CD4-positive, alpha-beta T cell (primary cell): Measurements from ENCODE around the gene CBFA2T3. TPM values are rescaled to one million over a fixed set of nuclear protein-coding genes. Genes with fewer than 3 reads are reported as not detected.

ENCODE experiments used
- ATAC-seq: fragments of 200-7000 bp; cut with Tn5 transposase; one replicate; pipeline ENCODE4 v1.10.0; 2022; ENCODE audit warnings: mild to moderate bottlenecking; ENCODE audit not compliant: poor library complexity
- CTCF ChIA-PET: fragments of 350-600 bp; sonication (Branson Sonifier 250); formaldehyde crosslinking; loops from one replicate; lab custom pipeline; 2021; ENCODE audit warnings: antibody characterized with exemption, inconsistent platforms; lab: Charles Lee
- POLR2A ChIA-PET: fragments of 350-600 bp; sonication (Branson Sonifier 250); formaldehyde crosslinking; loops from one replicate; lab custom pipeline; 2021; ENCODE audit warnings: antibody characterized with exemption, inconsistent platforms; lab: Charles Lee
- DNase-seq, 14 experiments: peaks; one replicate each; pipeline ENCODE4 v3.0.0-alpha.2; 2013 to 2020; ENCODE audit warnings: mixed read lengths in 2 of 14
- H3K27ac ChIP-seq, 2 donors: one replicate each; pipeline versions ENCODE4 v1.5.1 to v1.7.0; 2013; ENCODE audit warnings: low read length in 2 of 2, low read depth in 1 of 2, mild to moderate bottlenecking in 1 of 2
- H3K27me3 ChIP-seq, 2 experiments: 1 replicate in 1 of 2; 2 replicates in 1 of 2; pipeline versions ENCODE4 v1.6.1 to v1.7.0; 2013; ENCODE audit warnings: low read length in 2 of 2, control low read depth in 1 of 2, mild to moderate bottlenecking in 1 of 2, moderate library complexity in 1 of 2; ENCODE audit not compliant: insufficient read depth in 2 of 2, control insufficient read depth in 1 of 2
- H3K36me3 ChIP-seq: one replicate; pipeline ENCODE4 v1.6.1; 2013; ENCODE audit warnings: low read length, control low read depth; ENCODE audit not compliant: insufficient read depth
- H3K4me1 ChIP-seq: one replicate; pipeline ENCODE4 v1.6.1; 2013; ENCODE audit warnings: low read length, control low read depth; ENCODE audit not compliant: insufficient read depth
- H3K4me3 ChIP-seq: one replicate; pipeline ENCODE4 v1.5.1; 2013; ENCODE audit warnings: mild to moderate bottlenecking, low read length, moderate library complexity
- H3K9me3 ChIP-seq, 2 experiments: 1 replicate in 1 of 2; 2 replicates in 1 of 2; pipeline versions ENCODE4 v1.6.1 to v1.7.0; 2013; ENCODE audit warnings: low read length in 2 of 2, mild to moderate bottlenecking in 2 of 2, control low read depth in 1 of 2, moderate library complexity in 1 of 2; ENCODE audit not compliant: control insufficient read depth in 1 of 2, insufficient read depth in 1 of 2
- H3K27ac Mint-ChIP-seq: one replicate; pipeline ENCODE4 v1.8.0; 2020; ENCODE audit warnings: mixed read lengths
- H3K27me3 Mint-ChIP-seq: one replicate; pipeline ENCODE4 v1.8.0; 2021; ENCODE audit warnings: mixed read lengths
- H3K36me3 Mint-ChIP-seq: one replicate; pipeline ENCODE4 v1.8.0; 2021; ENCODE audit warnings: low read depth, mixed read lengths
- H3K4me1 Mint-ChIP-seq: one replicate; pipeline ENCODE4 v1.8.0; 2021; ENCODE audit warnings: low read depth, mixed read lengths
- H3K4me3 Mint-ChIP-seq: one replicate; pipeline ENCODE4 v1.8.0; 2020; ENCODE audit warnings: mild to moderate bottlenecking, mixed read lengths
- H3K9me3 Mint-ChIP-seq: one replicate; pipeline ENCODE4 v1.8.0; 2020; ENCODE audit warnings: mixed read lengths
- CTCF ChIP-seq: fragments of 200-600 bp; IDR thresholded peaks from one replicate; pipeline ENCODE4 v1.8.0; 2022; ENCODE audit warnings: antibody characterized with exemption, mild to moderate bottlenecking
- intact Hi-C, 2 experiments: fragments of 100-400 bp; cut with DNase I in 1 of 2; cut with micrococcal nuclease in 1 of 2; formaldehyde crosslinking; loops; one replicate each; pipeline versions ENCODE4 v1.15.1 to v1.9.0; 2023 to 2025; cut with DNase I, micrococcal nuclease
- total RNA-seq, 174 experiments: library from RNA in 2 of 174; stranded (reverse) in 2 of 174; gene quantifications; one replicate each; pipeline ENCODE4 v1.2.3 and lab custom pipeline; 2021 to 2026

The CBFA2T3 gene
- total RNA-seq, 2 experiments from 2014 or later: 0.80 to 1.6 TPM

- Histone ChIP-seq H3K27ac (no peak overlapping the region), H3K36me3 (no peaks in the 10 kb centered on the region), H3K4me1 (peaks cover 9% of the 10 kb centered on the region), H3K27me3 (no peaks in the 10 kb centered on the region), H3K4me3 (no peak overlapping the region), H3K9me3 (peaks cover 0 to 9% of the 10 kb centered on the region in 2 experiments)
- Mint-ChIP-seq H3K4me1 (no peaks in the 10 kb centered on the region), H3K36me3 (no peaks in the 10 kb centered on the region), H3K27me3 (no peaks in the 10 kb centered on the region), H3K27ac (no peak overlapping the region), H3K9me3 (no peaks in the 10 kb centered on the region), H3K4me3 (no peak overlapping the region)
- intact Hi-C loops: no loop called here
- TF ChIP-seq CTCF: no peak
- ATAC-seq: no peak
- ChIA-PET CTCF (no interaction called here), POLR2A (no interaction called here)
- no peak for DNase-seq
Measured at GRCh38 chr16:88886420-88886844, 90.6 kb downstream of the CBFA2T3 start.

- no peaks in the 10 kb centered on the region for H3K36me3 ChIP-seq
- peaks cover 0 to 9% of the 10 kb centered on the region in 2 experiments for H3K9me3 ChIP-seq
- no peak for TF ChIP-seq CTCF
- ChIA-PET POLR2A (no interaction called here), CTCF (no interaction called here)
- no peak overlapping the region for H3K4me3 ChIP-seq
- no peak overlapping the region for H3K27ac ChIP-seq
- DNase-seq (no peak), ATAC-seq (no peak)
- Mint-ChIP-seq H3K4me1 (no peaks in the 10 kb centered on the region), H3K9me3 (no peaks in the 10 kb centered on the region), H3K27ac (no peak overlapping the region), H3K4me3 (no peak overlapping the region), H3K36me3 (no peaks in the 10 kb centered on the region), H3K27me3 (no peaks in the 10 kb centered on the region)
- intact Hi-C loops: no loop called here
- H3K27me3 ChIP-seq: no peaks in the 10 kb centered on the region
- H3K4me1 ChIP-seq: peaks cover 9% of the 10 kb centered on the region
Measured at GRCh38 chr16:88885693-88886280, 91.2 kb downstream of the CBFA2T3 start.

GRCh38 chr16:88884569-88885271 lies 92.3 kb downstream of the CBFA2T3 start:
- H3K4me1 ChIP-seq: peaks cover 9% of the 10 kb centered on the region
- ChIA-PET POLR2A (no interaction called here), CTCF (no interaction called here)
- intact Hi-C loops: no loop called here
- Mint-ChIP-seq H3K36me3 (no peaks in the 10 kb centered on the region), H3K9me3 (no peaks in the 10 kb centered on the region), H3K27ac (no peak overlapping the region), H3K4me1 (no peaks in the 10 kb centered on the region), H3K27me3 (no peaks in the 10 kb centered on the region), H3K4me3 (no peak overlapping the region)
- no peaks in the 10 kb centered on the region for H3K36me3 ChIP-seq
- no peak for TF ChIP-seq CTCF
- no peak overlapping the region for H3K27ac ChIP-seq
- peaks cover 0 to 9% of the 10 kb centered on the region in 2 experiments for H3K9me3 ChIP-seq
- H3K27me3 ChIP-seq: no peaks in the 10 kb centered on the region
- ATAC-seq (no peak), DNase-seq (no peak)
- no peak overlapping the region for H3K4me3 ChIP-seq
